ENCODE results near the gene CCNY.
"Not testable (repeated sequence)": the region's sequence is repeated elsewhere in the genome, so short reads cannot be mapped to it uniquely, and the experiment has no call there.

CCNY gene

DNA sequence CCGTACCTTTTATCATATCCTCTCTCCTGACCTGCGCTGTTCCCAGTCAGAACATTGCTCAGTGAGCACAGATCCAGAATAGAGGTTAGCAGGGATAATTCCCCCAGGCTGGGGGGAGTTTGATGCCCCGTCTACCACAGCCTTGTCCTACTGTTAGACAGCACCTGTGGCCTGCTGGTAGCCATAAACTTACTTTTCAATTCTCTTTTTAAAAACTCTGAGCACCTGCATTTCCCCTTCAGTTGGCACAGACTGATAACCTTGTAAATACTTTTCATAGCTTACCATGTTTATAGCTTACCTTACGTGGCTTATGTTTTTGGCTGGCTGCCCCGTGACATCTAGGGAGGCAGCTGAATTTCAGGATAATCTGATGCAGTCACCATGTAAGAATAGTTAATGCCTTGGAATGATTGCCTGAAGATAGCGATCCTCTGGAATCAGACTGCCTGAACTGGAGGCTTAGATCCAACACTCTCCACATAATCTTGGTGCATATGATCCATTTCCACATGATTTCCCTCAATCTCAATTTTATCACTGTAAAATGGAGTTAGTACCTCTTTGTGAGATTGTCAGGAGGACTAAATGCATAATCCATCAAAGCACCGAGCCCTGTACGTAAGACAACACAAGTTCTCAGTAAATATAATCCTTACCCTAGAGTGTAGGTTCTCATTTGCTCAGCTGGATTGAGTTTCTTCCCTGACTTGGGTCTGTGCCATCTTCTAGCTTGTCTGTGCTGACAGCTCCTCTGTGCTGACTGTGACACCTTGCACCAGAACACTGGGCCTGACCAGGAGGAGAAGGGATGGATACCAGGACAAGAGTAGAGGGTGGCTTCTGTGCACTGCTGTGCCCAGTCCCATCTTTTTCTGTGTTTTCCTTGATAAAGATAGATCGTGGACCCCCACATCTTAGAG, 157.1 kb downstream of the CCNY start:
- no peak for DNase-seq

DNA sequence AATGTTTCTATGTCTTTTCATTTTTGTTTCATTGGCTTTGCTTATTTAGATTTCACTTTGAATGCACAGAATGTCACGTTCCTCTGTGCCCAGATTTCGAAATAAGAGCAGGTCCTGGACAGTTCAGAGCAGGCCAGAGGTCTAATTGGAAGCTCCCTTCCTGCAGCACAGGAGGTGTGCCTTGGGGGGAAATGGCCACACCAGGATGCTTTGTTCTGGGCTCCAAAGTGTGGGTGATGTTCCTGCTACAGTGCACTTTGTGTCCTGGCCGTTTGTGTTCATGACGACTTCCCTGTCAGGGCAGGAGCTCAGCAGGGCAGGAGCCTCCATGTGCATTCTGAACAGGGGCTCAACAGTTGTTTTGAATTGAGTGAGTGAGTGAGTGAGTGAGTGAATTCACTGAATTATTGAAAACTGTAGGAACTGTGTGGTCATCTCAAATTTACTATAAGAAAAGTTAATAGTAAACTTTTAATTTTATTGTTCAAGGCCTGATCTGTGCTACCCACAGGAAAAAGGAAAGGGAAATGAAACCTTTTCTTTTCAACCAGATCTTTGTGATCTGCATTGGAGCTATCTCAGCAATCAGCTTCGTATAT, 159.3 kb downstream of the CCNY start:
- DNase-seq: no peak

DNA sequence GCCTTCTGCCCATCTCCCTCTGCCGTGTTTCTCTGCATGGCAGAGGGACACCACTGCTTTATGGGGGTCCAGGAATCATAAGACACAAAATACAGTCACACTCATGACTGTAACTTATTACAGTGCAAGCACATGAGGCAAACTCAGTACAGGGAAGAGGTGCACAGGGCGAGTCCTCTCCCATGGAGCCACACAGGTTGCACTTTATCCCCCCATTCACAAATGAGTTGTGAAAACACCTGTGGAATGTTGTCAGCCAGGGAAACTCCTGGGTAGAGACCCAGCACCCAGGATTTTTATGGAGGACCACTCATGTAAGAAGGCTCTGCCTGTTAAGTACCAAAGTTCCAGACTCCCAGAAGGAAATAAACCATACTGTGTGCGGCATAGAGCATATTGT, 161.6 kb downstream of the CCNY start:
- DNase-seq: no peak

DNA sequence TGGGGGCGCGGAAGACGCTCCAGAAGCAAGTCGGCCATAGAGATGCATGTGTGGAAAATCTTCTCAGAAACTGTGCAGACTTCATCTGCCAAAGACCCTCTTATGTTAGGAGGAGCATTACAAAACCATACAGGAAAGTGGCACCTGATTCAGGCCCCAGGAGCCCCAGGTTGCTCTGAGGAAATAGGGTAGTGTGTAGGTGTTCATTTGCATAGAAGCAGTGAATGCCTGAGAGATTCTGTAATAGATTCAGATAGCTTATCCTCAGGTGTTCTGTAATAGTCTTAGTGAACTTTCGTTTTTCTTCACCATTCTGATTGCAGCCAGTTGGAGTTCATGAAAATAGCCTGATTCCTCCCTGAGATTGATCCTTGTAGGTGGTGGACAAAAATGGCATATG, 162.4 kb downstream of the CCNY start:
- DNase-seq: no peak

DNA sequence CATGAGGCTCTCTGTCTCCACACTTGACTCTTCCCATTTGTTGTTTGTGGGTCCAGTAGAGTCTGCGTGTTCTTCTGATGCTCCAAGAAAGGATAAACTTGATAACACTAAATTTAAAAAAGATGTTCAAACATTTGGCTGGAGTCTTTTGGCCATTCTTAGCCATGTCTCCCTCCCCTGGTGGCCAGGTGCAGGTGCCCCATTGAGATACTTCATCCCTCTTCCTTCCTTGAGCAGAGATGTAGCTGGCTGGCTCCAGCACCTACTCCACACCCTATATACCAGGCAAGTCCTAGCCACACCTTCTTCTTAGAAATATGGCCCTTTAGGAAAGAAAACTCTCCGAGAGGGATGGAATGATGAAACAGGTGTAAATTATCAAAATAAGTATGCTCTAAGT, 165.6 kb downstream of the CCNY start:
- DNase-seq: no peak

DNA sequence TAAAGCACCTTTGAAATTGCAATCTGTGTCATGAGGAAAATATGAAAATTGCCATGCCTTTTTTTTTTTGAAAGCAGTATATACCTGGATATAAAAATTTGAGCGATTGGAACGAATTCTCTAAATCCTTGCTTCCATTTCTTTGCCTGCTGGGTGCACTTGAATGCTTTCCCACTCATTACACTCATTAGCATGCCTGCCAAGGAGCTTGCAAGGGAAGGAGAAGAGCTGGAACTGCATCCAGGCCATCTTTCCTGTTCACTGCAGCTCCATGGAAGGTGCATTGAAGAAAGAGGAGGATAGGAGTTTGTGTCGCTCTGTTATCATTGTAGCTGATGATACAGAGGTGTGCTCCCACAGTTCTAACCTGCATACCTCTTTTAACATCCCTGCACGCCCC, 166.4 kb downstream of the CCNY start:
- no peak for DNase-seq

DNA sequence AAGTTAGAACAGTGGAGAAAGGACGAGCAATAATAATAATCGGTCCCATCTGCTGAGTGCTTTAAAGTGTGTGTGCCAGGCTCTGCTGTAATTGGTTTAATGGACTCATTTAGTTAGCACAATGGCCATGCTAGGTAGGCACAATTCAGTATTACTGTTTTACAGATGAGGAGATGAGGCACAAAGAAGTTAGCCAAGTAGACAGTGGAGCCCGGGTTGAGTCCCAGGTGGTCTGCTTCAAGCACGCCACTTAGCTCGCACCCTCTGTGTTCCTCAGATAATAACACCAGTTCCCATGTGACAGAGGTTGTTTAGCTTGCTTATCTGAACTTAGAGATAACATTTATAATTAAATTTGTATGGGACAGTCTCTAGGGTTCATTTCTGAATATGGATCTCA, 167.3 kb downstream of the CCNY start:
- no peak for DNase-seq

DNA sequence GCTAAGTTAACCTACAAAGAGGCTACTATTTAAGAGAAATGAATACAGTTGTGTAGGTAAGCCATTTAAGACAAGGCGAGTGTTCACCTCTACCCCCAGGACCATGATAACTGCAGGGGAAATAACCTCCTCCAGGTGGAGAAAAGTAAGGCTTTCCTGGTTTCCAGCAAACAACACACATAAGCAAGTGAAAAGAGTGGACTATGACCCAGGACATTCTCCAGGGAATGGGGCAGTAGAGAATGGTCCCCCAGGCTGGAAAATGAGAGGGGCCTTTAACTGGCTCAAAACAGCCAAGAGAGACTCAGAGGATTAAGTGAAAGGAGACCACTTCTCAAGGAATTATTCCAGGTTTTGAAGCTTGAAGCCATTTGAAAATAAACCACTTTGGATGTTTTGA, 167.8 kb downstream of the CCNY start:
- no peak for DNase-seq

DNA sequence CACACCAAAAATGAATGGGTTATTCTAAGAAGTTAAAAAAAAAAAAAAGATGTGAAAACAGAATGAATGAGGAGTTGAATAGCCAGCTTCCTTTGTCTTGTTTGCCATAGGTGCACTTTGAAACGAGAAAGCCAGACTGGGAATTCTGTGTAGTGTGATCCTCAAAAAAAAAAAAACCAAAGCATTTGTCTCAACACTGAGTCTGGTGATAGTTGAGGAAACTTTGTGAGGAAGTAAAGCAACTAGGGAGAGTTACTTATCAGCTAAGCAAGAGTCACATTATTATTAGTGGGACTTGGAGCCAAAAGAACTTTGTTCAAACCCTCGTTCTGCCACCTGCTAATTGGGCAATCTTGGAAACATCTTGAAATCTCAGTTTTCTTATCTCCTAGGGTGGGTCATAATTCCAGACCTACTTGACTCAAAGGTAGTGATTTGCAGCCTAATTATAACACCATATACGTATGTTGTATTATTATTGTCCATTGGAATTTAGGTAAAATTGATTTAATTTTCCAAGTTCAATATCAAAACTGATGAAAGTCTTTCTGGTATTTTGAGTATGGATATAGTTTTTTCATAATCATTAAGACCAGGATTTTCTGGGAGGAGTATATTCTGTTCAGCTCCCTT, 169.0 kb downstream of the CCNY start:
- DNase-seq: no peak

DNA sequence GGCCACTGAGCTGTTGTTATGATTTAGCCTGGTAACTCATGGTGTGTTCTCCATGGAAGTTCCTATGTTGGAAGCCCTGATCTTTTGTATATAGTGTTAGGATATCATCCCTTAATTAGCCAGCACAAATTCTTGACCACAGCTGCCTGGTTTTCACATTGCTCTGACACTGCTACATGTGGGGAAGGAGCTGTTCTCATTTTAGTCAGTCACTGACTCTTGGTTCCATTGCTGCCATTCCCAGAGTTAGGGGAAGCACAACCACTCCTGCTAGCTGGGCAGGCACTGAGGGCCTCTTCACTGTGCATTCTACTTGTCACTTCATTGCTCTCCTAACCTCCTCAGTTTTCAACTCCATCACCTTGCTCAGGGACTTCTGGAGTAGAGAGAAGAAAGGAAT, 170.4 kb downstream of the CCNY start:
- no peak for DNase-seq

DNA sequence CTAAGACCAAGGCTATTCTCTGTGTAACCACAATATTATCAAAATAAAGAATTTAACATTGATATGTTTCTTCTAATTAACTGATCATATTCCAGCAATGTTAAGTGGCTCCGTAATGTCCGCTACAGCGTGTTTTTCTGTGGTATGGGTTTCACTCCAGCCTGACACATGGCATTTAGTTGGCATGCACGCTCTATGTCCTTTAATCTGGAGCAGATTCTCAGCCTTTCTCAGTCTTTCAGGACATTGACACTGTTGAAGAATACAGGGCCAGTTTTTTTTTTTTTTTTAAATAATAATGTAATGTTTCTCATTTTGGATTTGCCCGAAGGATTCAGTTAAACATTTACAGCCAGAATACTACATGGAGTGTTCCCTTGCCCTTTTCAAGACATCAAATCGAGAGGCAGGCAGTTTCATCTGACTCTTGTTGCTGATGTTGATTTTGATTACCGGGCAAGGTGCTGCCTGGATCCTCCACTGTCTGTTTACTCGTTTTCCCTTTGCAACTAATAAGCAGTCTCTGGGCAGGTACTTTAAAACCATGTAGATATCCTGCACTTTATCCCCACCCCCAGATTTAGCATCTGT, 171.3 kb downstream of the CCNY start:
- no peak for DNase-seq

DNA sequence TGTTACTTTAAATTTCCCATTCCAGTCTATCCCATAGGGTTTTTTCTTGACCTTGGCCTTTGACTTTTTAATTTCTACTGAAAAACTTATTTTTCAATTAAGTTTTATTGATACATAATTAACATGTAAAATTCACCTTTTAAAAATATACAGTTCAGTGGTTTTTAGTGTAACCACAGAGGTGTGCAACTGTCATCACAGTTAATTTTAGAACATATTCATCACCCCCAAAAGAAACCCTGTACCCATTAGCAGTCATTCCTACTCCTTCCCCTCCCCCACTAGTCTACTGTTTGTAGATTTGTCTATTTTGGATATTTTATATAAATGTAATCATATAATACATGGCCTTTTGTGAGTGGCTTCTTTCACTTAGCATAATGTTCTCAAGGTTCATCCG, 172.3 kb downstream of the CCNY start:
- no peak for DNase-seq

DNA sequence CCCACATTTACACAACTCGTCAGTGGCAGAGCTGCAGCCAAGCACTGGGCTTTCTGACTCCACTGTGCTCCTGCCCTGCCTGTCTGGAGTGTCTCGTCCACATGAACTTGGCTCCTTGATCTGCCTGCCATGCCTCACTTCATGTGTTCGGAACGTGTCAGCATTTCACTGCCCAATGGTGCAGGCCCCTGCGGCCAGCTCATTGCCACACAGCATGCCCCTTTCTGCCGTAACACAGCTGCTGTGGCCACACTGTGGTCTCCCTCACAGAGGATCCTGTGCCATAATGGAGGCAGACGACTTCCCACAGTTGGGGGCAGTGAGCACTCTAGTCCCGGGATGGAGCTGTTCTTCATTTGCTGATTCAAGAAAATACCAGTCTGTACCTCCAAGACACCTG, 174.6 kb downstream of the CCNY start:
- DNase-seq: no peak

DNA sequence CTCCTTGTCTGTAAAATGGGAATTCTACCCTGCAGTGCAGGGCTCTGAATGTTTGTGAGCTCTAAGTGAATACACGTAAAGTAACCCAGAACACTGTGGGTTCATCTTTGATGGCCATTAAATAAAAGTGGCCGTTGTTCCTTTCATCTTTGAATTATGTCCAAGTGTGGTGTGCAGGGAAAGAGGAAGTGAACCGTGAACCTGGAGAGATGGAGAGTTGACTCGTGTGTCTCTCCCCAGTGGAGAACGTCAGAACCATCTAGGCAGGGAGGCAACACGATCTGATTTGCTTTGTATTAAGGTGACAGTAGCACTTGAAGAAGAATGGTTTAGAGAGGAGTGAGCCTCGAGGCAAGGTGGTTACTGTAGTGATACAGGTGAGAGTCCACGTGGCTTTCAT, 175.3 kb downstream of the CCNY start:
- DNase-seq: no peak

DNA sequence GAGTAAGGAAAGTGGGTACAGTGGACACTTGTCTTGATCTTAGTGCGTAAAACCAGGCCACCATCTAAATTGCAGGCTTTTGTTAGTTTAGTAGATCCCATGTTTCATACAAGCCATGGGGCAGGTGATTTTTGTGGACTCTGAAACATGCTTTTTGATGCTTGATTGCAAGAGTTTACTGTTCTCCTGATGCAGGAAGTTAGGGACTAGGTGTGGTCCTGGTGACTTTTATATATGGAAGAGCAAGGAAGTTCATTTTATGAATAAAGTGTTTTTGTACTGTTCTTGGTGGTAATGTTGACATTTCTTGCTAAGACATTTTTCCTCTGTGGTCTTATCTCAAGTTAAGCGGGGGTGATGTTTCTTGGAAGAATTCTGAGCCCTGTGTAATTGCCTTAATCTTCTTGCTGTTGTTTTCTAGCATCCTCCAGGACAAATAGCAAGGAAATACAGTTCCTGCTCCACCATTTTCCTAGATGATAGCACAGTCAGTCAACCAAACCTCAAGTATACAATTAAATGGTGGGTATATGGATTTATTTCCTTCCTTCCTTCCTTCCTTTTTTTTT, 179.9 kb downstream of the CCNY start:
- DNase-seq: no peak

DNA sequence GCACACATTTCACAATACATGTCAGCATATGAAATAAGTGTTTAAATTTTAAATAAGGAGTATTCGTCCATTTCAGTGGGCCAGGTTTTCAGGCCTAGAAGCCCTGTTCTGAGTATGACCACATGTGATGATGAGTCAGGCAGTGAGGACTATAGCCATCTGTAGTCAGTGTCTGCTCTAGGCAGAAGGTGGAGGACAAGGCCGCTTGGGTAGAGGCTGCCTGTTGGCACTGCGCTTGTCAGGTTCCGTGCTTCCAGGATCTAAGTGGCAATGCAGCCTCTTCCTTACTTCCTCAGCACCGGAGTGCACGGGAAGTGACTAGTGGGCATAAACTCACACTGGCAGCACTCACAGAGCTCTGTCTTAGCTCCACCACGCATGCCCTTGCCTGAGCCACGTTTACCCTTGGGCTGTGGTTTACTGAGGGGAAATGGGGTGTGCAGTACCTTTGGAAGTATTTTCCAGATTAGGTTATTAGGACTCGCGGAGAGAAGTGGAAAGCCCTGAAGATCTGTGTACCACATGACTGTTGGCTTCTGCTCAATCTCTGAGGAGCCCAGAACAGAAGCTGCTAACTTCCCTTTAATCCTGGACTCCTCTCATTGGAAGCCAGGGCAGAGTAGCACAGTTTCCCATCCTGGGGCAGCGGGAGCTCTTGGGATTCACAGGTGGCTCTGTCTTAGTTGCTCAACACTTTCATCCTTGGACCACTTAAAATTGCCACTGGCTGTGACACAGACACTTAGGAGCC, 181.3 kb downstream of the CCNY start:
- DNase-seq: no peak

DNA sequence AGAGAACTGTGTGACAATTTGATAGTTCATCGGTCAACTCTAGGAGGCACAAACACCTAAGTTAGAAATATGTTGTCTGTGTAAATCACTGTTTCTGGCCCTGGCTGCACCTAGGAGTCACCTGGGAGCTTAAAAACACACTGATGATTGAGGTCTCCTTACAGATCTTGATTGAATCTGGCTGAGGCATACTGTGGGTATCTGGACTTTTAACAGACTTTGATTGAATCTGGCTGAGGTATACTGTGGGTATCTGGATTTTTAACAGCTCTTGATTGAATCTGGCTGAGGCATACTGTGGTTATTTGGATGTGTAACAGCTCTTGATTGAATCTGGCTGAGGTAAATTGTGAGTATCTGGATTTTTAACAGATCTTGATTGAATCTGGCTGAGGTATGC, 181.9 kb downstream of the CCNY start:
- DNase-seq: not testable (repeated sequence)

DNA sequence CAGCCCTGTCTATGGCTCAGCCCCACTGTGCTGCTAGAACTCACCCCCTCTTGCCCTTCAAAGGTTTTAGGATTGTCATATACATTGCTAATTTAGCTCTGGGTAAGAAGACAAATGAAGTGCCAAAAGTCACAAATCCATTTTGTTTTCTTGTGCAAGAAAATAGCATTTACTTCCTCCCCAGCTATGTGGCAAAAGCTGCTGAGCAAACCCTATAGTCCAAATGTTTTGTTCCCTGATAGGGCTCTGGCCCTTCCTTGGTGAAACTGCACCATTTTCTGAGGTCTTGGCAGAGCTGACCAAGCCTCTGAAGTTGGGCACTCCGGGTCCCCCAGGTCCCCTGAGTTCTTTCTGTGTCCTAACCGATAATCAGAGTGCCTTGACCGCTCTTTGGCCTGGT, 184.7 kb downstream of the CCNY start:
- no peak for DNase-seq

DNA sequence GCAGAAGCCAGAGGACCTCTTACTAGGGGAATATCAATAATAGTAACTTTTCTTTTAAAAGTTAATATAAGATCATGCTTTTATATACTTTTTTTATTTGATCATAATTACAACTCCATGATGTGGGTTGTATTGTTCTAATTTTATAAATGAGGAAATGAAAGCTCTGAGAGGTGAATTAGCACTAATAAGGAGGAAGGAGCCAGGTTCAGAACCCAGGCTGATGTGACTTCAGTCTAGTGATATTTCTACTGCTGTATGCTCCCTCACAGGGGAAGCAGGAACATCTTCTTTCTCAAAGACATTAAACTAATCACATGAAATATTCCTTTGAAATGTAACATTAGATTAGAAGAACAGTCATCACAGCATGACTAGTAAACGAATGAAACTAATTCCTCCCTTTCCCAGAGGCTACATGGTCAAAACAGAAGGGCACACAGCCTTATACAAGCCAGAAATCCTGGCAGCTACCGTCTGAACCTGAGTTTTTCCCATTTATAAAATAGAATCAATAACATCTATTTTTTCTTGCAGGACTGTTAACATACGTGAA, 187.4 kb downstream of the CCNY start:
- no peak for DNase-seq

DNA sequence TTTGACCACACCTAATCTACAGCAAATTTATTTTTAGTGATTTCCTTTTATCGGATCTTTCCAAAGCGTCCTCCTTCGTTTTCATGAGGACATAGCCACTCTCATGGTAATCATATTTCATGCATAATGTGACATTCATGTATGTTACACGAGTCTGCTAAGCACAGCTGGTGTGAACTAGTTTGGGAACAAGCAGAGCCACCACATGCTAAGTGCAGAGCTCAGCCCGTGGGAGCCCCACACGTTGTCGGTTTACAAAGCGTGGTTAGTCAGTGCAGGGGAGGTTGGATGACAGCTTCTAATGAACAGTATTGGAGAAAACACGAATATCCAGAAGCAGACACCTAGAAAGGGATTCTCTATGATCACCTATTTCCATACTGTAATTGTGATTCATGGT, 190.4 kb downstream of the CCNY start:
- no peak for DNase-seq

DNA sequence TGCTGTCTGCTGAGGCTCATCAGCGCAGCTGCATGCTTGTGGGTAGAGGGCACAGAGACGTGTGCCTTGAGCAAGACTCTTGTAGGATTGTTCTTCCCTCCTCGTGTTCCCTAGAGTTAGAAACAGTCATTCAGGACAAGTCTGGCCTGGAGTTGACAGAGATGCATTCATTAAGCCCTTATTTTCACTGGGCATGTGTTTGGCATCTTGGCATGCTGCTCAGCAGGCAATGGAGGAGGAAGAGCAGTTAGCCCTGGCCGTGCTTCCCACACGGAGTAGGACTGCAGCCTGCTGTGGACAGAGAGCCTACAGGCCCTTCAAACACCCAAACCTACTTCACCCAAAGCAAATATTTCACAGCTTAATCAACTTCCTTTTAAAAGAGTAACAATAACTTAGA, 195.8 kb downstream of the CCNY start:
- no peak for DNase-seq

DNA sequence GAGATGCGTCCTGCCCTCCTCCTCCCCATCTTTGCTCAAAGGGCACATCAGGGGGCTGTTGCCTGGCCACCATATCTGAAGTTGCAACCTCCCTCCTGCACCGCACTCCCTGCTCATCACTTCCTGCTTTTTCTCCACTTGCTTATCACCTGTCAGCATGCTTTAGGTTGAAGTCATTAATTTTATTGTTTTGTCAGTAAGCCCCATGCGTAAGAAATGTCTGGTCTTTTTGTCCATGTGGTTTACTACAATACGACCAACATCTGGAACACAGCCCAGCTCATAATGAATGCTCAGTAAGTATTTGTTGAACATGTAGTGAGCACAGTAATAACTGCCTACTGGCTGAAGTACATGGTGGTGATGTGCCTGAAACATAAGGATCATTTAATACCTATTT, 197.3 kb downstream of the CCNY start:
- no peak for DNase-seq

Data from activated CD4-positive, alpha-beta T cell treated with anti-CD3 and anti-CD28 coated beads, Interleukin-2, Interleukin-6, amounts not matched to agents 100 ng/mL and 50 ng/mL, durations not matched to agents 16 hours and 8 hours (primary cell).